ENCODE data around the gene GALNT3.

The GALNT3 gene

DNA sequence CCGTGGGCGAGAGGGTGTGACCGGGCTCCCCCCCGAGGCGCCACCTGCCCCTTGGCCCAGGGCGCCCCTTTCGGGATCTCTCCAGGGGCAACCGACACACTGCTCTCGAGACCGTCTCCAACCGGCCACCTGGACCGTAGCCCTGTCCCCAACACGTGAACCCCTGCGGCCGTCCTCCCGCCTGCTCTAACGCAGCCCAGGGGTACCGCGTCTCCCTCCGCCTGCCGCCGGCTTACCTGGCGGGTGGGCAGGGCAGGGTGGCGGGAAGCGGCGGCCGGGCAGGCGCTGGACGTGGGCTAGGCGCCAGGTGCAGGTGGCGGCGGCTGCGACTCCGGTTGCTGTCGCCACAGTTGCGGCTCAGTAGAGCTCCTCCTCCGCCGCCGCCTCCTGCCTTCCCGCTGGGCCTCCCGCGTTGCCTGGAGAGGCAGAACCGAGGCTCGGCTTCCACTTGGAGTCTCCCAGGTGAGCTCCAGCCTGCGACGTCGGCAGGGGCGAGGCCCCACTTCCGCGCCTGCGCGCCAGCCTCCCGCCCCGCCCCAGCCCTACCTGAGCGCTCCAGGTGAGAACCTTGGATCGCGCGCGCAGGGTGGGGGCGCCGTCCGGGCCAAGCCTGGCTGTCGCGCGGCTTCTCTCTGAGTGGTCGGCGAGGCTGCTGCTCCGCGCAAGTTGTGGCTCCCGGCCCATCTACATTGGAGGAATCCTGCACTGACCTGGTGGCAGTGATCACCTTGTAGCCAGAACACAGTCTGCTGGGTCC lies at the start of gene GALNT3:
GALNT3 (minus strand) TSS at position 469 of the 757 bp plus-strand sequence. CDS start 23,547 bp downstream, outside the sequence.
- peak; percentile 84 for DNase-seq

DNA sequence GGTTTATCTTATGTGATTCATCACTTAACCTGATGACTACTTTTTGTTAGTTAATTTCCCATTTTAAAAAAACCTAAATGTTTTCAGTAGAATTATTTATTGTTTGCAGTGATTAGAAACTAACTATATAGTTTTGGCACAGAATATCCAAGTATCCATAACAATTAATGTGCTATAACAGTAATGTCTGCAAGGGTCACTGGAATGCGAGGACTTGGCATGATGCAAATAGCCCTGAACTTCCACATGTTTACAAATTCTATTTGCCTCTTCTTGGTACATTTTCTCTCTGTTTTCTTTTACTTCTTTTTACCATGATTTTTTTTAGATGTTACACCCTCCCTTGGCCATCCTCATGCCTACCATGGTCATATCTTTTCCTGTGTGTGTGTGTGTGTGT lies 49.3 kb upstream of the GALNT3 start:
- peak; percentile 95 for DNase-seq

- no peak for DNase-seq
Observed at GRCh38 chr2:165840333-165840958, 46.4 kb upstream of the GALNT3 start.

- no peak for DNase-seq
Observed at GRCh38 chr2:165839610-165840009, 45.6 kb upstream of the GALNT3 start.

- DNase-seq: no peak
Observed at GRCh38 chr2:165837122-165837521, 43.1 kb upstream of the GALNT3 start.

- no peak for DNase-seq
Observed at GRCh38 chr2:165835363-165835762, 41.3 kb upstream of the GALNT3 start.

DNA sequence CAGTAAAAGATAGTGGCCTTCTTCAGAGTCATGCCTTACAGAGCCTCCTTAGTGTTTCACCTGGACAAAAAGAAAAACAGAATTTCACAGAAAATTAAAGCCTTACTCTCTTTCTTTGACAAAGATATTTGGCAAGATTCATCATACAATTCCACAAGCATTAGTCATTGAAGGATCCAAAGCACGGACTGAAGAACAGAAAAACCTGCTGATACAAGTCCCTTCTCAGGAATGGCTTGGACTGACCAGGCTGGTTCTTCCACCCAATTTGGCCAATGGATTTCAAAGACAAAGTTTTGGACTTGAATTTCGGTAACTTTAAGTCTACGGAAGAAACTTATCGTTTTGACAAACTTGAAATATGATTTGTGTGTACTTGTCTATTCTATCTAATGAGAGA lies 39.1 kb upstream of the GALNT3 start:
- no peak for DNase-seq

DNA sequence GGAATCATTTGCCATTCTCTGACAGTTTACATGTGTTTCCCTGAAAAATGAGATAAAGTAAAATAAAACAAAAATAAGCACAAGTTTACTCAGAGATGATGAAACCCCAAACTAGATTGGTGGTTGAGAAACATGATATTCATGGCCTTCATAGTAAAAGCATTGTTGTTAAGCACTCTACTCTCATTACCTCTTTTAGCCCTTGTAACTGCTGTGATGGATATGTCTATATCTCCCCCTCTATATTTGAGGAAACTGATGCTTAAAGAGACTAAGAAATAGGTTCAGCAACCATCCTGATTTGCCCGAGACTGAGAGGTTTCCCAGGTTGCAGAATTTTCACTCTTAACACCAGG lies 33.9 kb upstream of the GALNT3 start:
- DNase-seq: no peak

DNA sequence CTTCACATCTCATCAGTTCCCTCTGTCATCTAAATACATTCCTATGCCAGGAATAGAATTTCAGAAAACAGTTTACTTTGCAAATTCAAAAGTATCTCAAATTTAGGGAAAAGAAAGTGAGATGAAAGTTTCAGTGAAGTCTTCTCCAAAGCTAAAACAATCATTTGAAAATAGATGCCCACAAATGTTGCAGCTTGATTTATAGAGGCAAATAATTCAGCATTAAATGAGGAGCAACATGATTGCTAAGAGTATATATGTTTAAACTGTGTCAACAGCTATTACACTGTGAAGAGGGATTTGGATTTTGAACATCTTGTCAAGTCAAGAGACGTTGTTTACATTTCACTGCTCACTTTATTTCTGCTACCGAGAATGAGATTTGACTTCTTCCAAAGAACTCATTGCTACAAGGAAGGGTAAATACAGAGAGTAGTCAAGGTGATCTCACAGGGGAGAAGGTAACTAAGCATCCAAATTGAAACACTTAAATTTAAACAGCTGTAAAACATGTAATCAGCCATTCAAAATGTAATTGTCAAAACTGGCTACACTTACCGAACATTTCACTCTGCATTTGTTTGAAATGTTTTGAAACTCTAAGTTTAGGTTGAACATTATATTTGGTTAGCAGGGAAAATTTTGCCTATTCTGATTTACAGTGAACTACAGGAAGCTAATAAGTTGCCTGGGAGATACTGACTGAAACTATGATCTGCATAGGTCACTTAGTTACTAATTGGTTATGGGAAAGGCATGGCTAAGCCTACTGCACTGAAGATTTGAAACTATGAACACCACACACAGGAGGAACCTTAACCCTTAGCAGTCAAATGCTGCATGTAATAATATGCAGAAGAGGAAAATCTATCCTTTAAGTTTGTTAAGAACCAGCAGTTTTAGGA lies 33.2 kb upstream of the GALNT3 start:
- DNase-seq: no peak

DNA sequence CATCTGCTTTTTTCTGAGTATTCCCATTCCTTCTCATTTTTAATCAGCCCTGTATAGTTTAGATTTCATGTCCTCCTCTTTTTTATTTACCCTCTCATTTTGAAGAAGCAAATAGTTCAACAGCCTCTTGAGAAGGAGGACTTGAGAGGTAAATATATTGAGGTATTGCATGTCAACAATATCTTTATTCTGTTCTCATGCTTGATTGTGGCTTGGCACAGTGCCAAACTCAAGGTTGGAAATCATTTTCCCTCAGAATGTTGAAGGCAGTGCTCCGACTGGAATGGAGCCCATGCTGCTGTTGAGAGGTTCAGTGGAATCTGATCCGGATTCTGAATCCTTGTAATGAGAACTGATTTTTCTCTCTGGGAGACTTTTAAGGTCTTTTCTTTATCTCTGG lies 31.0 kb upstream of the GALNT3 start:
- DNase-seq: peak; percentile 87

DNA sequence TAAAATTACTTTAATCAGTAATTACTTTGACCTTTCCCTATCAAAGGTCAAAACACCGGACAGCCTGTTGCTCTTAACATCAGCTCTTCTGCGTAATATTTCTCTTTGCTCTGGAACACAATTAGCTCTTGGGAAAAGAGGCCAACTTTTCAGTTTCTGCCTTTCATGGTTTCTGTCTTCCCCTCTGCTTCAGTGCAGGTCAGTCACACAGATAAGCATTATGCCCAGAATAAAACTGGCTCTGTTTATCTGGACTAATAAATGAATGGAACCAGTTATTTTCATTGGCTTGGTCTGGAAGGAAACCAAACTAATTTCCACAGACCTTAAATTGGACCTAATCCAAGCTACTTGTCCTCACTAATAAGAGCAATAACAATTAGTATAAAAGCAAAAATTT lies 26.2 kb upstream of the GALNT3 start:
- DNase-seq: peak; percentile 61

DNA sequence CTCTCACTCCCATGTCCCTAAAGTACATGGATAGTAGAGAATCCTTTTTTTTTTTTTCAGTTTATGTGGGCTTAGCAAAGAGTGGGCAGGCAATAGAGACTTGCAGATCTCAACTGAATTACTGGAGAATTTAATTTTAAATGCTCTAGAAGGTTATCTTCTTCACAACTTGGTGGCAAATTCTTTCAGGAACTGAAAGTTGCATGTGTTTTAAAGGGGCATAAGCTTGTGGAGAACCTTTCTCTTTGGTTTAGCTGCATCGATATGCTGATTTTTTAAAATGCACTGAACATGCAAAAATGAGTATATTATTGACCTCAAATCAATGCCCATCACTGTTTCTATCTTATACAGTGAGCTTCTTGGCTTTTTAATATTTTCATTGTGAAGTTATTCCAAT lies 24.9 kb upstream of the GALNT3 start:
- no peak for DNase-seq

- no peak for DNase-seq
Observed at GRCh38 chr2:165815299-165816141, 21.5 kb upstream of the GALNT3 start.

GRCh38 chr2:165814473-165814872 lies 20.4 kb upstream of the GALNT3 start:
- DNase-seq: no peak

- DNase-seq: no peak
Observed at GRCh38 chr2:165811592-165812370, 17.7 kb upstream of the GALNT3 start.

DNA sequence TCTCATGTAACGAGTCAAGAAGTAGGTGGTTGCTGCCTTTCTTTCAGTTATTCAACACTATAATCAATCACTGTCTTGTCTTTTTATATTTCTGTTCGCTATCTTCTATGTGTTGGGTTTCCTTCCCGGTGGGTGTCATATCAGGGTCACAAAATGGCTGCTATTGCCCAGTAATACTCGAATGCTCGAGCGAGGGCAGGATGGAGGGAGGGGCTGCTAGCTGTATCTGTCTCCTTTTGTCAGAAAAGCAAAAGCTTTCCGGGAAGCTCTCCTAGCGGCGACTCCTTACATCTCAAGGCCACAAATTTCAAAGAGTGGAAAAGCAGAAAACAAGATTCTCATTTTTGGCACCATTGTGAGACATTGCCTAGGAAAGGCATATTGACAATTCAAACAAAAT lies 16.4 kb upstream of the GALNT3 start:
- DNase-seq: no peak

GRCh38 chr2:165804719-165805118 lies 10.7 kb upstream of the GALNT3 start:
- DNase-seq: peak; percentile 86

DNA sequence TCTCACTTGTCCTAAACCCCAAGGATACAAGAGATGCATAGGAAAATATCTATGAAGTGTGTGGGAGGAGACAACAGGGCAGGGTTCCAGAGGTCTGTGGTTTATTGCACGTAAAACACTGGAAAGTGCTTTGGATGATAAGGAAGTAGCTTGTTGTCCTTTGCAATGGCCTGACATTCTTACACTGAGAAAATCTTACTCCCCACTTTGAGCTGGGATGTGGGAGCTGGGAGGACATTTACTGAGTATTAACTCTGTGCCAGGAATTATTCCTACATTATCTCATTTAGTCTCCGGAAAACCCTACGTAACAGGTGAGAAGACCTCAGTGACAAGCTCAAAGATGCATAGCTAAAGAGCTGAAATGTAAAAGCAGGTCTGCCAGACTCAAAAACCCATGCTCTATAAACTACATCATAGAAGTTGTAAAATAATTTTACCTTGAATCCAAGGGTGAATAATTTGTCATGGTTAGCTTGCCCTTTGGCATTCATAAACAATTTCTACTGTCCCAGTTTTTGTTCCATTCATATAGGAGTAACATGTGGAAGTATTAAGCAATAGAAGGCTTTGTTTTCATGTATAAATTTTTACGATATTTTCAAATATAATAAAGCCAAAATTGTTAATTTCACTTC lies 9.2 kb upstream of the GALNT3 start:
- DNase-seq: no peak

DNA sequence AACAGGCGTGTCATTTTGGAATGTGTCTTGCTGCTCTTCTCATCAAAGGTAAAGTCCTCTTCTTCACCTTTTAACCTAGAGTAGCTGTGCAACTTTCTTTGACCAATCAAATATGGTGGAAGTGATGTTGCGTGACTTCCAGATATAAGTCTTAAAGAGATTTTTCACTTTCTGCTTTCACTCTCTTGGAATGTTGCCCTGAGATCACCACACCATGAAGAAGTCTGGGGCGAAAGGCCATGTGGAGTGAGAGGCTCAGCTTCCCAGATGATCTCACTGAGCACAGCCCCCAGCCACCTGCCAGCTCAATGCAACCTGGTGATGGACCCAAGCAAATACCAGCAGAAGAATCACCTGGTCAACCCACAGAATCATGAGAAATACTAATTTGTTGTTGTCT lies 7.1 kb upstream of the GALNT3 start:
- DNase-seq: no peak

DNA sequence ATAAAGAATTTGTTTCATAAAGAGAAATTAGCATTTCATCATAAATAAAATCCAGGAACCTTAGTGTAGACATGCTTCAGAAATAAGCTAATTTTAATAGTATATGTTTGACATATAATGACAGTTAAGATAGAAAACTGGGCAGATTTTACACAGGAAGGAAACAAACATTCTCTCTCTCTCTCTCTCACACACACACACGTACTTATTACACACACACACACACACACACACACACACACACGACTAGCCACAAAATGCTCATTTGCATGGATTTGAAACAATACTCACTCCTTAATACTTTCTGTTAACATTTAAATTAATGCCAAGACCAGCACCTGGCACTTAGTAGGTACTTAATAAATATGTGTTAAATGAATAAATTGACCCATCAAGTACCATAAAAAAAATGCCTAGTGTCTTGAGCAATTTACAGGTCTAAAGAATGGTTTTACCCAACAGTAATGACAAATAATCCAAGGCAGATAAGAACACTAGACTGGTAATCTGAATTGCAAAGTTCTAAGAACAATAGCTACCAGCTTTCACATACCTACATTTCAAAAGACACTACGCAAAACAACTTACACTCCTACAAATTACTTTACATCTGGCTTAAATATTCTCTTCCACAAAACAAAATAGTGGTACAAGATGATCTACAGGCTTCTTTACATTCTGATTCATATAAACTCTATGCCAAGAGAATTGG lies 2.9 kb upstream of the GALNT3 start:
- DNase-seq: no peak

- no peak for DNase-seq
Observed at GRCh38 chr2:165796129-165796528, 2.1 kb upstream of the GALNT3 start.

Data from NCI-H1105 treated with DMSO at 0.1 percent for 48 hours (cell line).